ENCODE data around the gene AMPD2.

The AMPD2 gene

GRCh38 chr1:109619576-109620400, at the start of gene AMPD2, which contains the start of gene GNAT2:
Gene AMPD2 (plus strand): TSS chr1:109619837. CDS start chr1:109621176, 1,339 bp downstream.
Gene GNAT2 (minus strand): TSS chr1:109619616. CDS start chr1:109612870, 6,746 bp downstream.
- peak; percentile 37 for DNase-seq (ENCODE audit: low read depth, low spot score)

GRCh38 chr1:109570414-109570813, 49.2 kb upstream of the AMPD2 start:
- DNase-seq (ENCODE audit: low read depth, low spot score) = no peak

GRCh38 chr1:109573785-109574184, 45.9 kb upstream of the AMPD2 start:
- DNase-seq (ENCODE audit: low read depth, low spot score) = no peak

DNA sequence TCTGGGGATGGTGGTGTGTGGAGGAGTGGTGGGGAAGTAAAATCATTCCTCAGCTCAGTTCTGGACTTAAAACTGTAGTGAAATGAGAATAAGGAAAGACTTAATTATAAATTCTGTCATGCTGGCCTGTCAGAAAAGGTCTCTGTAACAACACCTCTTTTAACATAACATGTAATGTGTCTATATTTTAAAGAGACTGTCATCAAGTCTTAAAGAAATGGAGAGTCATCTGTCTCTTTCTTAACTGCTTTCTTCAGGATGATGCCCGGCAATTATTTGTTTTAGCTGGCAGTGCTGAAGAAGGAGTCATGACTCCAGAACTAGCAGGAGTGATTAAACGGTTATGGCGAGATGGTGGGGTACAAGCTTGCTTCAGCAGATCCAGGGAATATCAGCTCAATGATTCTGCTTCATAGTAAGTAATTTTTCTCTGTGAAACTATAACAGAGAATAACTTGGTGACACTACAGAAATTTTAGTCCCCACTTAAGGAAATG, 40.6 kb upstream of the AMPD2 start:
- no peak for DNase-seq (ENCODE audit: low read depth, low spot score)

DNA sequence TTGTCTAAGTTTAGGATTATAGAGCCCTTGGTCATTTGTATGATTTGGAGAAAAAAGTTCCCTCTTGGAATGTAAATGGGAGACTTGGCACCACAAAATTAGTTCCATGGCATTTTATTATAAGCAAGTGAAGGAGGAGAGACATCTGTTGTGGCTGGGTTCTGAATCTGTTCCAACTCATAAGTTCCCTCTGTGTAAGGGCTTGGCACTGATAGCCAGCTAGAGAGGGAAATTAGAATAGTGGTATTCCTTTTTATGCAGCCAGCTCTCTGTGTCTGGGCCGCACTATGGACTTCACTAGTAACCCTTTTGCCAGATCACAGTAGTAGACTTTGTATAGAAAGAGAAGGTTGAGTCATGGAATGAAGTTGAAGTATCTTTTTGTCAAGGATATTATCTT, 40.1 kb upstream of the AMPD2 start:
- DNase-seq (ENCODE audit: low read depth, low spot score) = no peak

GRCh38 chr1:109582021-109582420, 37.6 kb upstream of the AMPD2 start:
- DNase-seq (ENCODE audit: low read depth, low spot score) = no peak

- DNase-seq (ENCODE audit: low read depth, low spot score) = no peak
Measured at GRCh38 chr1:109584766-109585165, 34.9 kb upstream of the AMPD2 start.

DNA sequence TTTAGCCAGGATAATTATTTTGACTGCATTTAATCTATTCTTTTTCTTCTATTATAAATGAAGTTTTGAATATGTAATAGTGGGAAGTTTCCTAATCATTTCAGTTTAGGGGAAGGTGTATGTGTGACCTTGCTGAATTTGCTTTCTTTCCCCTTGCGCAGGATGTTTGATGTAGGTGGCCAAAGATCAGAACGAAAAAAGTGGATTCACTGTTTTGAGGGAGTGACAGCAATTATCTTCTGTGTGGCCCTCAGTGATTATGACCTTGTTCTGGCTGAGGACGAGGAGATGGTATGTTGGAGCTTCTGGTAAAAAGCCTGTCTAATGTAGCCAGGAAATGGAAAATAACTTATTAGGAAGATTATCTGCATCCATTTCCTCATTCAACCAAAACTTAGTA, 33.6 kb upstream of the AMPD2 start:
- DNase-seq (ENCODE audit: low read depth, low spot score) = no peak

GRCh38 chr1:109589177-109589576, 30.5 kb upstream of the AMPD2 start:
- DNase-seq (ENCODE audit: low read depth, low spot score) = no peak

- no peak for DNase-seq (ENCODE audit: low read depth, low spot score)
Measured at GRCh38 chr1:109589679-109590078, 30.0 kb upstream of the AMPD2 start.

GRCh38 chr1:109592916-109593315, 26.7 kb upstream of the AMPD2 start:
- no peak for DNase-seq (ENCODE audit: low read depth, low spot score)

- DNase-seq (ENCODE audit: low read depth, low spot score) = no peak
Measured at GRCh38 chr1:109595531-109595930, 24.1 kb upstream of the AMPD2 start.

GRCh38 chr1:109598156-109598555, 21.5 kb upstream of the AMPD2 start:
- no peak for DNase-seq (ENCODE audit: low read depth, low spot score)

GRCh38 chr1:109598655-109599054, 21.0 kb upstream of the AMPD2 start:
- no peak for DNase-seq (ENCODE audit: low read depth, low spot score)

DNA sequence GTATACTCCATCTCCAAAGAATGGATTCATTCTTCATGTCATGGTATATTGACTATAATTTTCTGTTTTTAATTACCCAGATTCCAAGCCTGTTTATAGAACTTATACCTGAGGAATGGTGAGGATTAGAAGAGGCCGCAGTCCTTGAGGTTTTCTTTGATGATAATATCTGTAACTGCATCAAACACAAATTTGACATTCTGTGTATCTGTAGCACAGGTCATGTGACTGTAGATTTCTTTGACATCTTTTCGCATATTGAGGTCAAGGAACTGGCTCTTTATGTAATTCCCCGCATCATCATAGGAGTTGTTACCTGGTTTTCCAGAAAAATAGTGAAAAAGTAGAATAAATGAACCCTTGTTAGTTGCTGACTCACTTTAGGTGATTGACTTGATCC, 16.4 kb upstream of the AMPD2 start:
- no peak for DNase-seq (ENCODE audit: low read depth, low spot score)

DNA sequence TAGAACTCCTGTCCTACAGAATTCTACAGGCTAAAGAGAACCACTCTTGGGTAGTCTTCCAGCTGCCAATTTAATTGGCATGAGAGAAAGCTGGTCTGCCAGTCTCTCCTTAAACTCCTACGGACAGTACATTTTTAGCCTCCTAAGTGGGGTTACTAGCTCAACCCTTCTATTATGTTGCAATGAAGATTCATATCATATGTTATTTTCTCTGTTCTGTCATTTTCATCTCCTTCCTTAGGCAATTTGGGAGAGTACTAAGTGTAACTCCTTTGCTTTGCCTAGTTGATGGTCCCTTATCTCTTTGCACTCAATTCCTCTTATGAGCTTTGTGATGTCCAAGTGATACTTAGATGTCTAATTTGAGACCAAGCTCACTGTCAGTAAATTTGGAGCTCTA, 14.3 kb upstream of the AMPD2 start:
- DNase-seq (ENCODE audit: low read depth, low spot score) = no peak

DNA sequence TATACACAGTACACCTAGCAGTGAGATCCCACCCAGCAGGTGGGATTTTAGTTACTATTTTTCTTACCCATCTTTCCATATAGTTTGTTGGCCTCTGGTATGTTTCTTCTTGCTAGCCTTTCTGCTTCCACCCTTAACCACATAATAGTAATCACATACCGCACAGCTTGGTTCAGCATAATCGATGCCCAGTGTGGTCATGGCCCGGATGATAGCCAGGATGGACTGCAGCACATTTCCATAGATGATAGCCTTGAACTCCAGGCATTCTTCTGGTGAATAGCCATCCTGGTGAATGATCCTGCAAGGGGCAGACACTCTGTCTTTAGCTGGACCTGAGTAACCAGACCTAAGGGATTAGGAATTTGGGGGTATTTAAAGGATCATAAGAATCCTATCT, 9.8 kb upstream of the AMPD2 start:
- DNase-seq (ENCODE audit: low read depth, low spot score) = no peak

DNA sequence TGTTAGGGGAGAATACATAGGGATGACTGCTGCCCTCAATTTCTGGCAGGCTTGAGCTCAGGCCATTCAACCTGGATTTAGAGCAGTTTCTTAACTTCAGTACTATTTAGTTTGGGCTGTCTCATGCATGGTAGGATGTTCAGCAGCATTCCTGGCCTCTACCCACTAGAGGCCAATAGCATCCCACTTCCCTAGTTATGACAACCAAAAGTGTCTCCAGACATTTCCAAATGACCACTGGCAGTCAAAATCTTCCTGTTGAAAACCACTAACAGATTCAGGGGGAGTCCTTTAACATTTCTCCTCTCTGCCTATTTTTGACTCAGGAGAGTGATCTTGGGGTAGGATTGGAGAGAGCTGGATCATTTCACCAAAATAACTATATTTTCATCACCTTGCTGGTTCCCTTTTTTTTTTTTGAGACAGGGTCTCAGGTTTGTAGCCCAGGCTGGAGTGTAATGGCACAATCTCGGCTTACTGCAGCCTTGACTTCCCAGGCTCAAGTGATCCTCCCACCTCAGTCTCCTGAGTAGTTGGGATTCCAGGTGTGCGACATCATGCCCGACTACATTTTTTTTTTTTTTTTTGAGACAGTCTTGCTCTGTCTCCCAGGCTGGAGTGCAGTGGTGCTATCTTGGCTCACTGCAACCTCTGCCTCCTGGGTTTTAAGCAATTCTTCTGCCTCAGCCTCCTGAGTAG, 8.9 kb upstream of the AMPD2 start:
- DNase-seq (ENCODE audit: low read depth, low spot score) = no peak

- DNase-seq (ENCODE audit: low read depth, low spot score) = no peak
Measured at GRCh38 chr1:109611308-109611990, 8.2 kb upstream of the AMPD2 start.

DNA sequence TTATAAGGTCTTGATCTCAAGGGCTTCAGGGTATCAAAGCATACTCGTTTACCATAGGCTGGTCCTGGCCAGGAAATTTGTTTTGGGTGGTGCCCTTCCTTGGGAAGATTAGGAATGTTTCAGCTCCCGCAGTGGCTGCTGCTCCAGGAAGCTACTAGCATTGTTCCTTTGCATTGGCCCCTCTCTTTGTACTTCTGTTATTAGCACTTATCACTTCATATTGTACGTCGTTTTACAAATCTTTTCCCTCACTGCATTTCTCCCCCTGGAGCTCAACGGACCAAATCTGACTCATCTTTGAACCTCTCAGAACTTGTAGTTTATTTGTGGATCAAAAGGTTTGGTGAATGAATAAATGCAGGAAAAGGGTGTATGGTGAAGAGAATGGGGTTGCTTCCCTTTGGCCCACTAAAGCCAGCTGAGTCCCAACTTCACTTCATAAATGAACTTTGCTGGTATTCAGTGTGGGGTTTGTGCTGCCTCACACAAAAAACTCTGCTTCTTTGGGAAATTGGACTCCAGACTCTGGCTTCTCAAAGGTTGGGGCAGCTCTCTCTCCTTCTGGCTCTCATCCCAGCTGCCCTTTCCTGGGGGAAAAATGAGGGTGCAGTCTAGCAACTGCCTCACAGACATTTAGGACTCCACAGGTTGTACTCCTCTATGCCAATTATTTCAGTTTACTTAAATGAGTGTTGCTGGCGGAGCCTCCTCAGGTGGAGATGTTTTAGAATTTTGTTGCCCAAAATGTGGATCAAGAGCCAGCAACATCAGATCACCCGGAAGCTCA, 6.1 kb upstream of the AMPD2 start:
- DNase-seq (ENCODE audit: low read depth, low spot score) = no peak

DNA sequence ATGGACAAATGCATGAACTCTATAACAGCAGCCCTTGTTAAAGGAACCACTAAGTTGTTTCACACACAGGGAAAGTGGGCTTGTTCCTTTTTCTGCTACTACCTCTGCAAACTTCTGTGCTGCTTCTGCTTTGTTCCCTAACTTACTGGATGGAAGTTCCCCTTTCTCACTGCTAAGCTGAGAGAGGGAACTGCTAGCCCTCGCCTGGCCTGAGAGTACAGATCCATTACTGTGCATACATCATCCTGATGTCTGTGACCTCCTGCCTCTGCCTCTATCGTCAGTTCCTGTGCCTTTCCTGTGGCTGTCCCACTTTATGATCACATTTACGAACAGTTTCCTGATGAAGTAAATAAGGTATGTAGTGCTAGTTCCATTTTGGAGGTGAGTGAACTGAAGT, 3.8 kb upstream of the AMPD2 start:
- DNase-seq (ENCODE audit: low read depth, low spot score) = no peak
